AG09309 (cell line): ENCODE data around the gene CABP1.

ENCODE experiments used
- DNase-seq: peaks from one replicate; pipeline ENCODE4 v3.0.0-alpha.2; 2010; ENCODE audit warnings: low read depth
- H3K4me3 ChIP-seq: 2 replicates; pipeline ENCODE4 v1.5.1; 2011; ENCODE audit warnings: mild to moderate bottlenecking, low read depth, low read length, moderate library complexity; ENCODE audit not compliant: control insufficient read depth
- TF ChIP-seq, protein P1 (sequence below): IDR thresholded peaks from 2 replicates; pipeline ENCODE4 v1.5.1; 2011; ENCODE audit warnings: mild to moderate bottlenecking, low read depth, low read length, inconsistent platforms; ENCODE audit not compliant: insufficient read depth, control insufficient read depth; ENCODE audit errors: missing control alignments

CABP1 gene

DNA sequence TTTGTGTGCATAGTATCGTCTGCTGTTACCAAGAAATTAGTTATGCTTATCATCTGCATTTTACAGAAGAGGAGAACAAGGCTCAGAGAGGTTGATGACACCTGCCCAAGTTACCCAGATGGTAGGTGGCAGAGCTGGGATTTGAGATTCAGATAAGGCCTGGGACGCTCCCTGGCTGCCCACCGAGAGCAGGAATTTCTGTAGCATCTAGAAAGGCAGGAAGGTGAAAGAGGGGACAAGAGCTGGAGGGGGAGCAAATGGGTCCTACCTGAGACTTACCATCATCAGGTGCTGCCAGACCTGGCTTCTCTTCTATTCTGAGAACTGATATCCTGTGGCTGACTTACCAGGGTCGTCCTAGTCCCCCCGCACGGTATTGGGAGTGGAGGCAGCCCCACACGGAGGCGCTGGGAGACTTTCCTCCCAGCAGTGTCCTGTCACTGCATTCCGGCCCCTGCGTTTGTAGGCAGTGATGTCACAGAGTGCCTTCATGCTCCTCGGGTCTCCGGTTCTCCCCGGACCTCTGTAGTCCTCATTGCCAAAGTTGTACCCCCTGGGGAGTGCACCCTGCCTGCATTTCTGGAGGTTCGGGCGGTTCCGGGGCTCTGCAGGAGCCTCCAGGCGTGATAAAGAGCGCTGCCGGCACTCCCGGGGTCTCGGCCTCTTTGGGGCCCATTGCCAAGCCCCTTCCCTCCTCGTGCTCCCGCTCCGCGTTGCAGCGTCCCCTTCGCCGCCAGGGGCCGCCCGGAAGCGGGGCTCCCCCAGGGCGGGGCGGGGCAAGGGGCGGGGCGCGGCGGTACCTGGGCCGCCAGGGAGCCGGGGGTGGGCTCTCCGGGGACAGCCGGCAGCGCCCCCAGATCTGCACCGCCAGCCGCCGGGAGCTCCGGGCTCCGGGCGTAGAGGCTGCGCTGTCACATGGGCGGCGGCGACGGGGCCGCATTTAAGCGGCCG, at the start of gene CABP1:
TSS of gene CABP1 (plus strand) at position 856 of the 951 bp plus-strand sequence. CDS start at position 916, 60 bp downstream.
- no peak for DNase-seq
- TF ChIP-seq, protein P1, sequence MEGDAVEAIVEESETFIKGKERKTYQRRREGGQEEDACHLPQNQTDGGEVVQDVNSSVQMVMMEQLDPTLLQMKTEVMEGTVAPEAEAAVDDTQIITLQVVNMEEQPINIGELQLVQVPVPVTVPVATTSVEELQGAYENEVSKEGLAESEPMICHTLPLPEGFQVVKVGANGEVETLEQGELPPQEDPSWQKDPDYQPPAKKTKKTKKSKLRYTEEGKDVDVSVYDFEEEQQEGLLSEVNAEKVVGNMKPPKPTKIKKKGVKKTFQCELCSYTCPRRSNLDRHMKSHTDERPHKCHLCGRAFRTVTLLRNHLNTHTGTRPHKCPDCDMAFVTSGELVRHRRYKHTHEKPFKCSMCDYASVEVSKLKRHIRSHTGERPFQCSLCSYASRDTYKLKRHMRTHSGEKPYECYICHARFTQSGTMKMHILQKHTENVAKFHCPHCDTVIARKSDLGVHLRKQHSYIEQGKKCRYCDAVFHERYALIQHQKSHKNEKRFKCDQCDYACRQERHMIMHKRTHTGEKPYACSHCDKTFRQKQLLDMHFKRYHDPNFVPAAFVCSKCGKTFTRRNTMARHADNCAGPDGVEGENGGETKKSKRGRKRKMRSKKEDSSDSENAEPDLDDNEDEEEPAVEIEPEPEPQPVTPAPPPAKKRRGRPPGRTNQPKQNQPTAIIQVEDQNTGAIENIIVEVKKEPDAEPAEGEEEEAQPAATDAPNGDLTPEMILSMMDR, result no peak
- H3K4me3 ChIP-seq, result no peak within 1 kb of the TSS

DNA sequence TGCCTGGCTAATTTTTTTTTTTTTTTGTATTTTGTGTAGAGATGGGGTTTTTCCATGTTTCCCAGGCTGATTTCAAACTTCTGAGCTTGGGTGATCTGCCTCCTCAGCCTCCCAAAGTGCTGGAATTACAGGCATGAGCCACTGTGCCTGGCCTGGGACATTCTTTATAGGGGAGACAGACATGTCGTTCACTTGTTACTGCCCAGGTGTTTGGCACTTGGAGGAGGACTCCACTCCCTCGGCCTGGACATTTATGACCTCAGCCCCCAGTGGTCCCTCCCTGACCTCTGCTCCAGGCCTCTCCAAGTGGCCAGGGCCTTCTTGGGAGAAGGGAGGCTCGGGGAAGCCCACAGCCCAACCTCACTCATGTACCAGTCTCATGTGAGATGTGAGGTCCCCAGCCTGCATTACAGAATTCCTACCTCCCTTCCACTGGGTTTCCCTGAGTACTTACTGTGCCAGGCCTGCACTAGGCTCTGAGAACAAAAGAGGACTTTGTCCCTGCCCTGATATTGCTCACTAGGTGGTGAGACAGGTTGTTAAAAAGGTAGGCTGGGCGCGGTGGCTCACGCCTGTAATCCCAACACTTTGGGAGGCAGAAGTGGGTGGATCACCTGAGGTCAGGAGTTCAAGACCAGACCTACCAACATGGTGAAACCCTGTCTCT, 49.6 kb upstream of the CABP1 start:
- TF ChIP-seq, protein P1, result no peak
- H3K4me3 ChIP-seq, result no peak overlapping the region
- DNase-seq, result no peak

DNA sequence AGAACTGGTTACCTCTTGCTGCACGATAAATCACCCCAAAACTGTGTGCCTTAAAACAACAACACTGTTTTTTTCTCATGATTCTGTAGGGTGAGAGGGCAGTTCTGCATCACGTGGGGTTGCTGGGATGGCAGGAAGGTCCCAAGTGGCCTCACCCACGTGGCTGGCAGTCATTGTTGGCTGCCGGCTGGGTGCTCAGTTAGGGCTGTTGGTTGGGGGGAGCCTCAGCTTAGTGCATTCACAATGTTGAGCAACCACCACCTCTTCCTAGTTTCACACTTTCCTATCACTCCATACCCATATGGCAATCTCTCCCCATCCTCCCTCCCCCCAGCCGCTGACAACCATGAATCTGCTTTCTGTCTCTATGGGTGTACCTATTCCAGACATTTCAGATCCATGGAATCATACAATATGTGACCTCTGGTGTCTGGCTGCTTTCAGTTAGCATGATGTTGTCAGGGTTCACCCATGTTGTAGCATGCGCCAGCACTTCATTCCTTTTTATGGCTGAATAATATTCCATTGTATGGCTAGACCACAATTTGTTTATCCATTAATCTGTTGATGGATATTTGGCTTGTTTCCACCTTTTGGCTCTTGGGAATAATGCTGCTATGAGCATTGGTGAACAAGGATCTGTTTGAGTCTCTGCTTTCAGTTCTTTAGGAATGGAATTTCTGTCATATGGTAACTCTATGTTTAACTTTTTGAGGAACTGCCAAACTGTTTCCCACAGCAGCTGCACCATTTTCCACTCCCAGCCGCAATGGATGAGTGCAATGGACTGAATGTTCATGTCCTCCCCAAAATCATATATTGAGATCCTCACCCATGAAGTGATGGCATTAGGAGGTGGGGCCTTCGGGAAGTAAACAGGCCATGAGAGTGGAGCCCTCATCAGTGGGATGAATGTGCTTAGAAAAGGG, 48.0 kb upstream of the CABP1 start:
- H3K4me3 ChIP-seq, result no peak overlapping the region
- TF ChIP-seq, protein P1, result no peak
- DNase-seq, result no peak

DNA sequence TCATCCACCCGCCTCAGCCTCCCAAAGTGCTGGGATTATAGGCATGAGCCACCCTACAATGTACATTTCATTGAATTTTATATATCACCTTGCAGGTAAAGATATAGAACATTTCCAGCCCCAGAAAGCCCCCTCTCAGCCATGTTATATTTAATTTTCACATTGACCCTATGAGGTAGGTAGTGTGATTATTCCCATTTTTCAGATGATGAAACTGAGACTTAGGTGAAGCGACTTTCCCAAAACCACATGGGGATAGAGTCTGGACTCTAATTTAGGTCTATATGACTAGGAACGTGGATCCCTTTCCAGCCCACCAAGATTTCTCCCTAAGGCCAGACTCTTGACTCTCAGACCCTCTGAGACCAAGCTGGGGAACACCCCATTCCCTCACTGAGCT, 43.5 kb upstream of the CABP1 start:
- TF ChIP-seq, protein P1, result no peak
- no peak for DNase-seq
- H3K4me3 ChIP-seq, result no peak overlapping the region

DNA sequence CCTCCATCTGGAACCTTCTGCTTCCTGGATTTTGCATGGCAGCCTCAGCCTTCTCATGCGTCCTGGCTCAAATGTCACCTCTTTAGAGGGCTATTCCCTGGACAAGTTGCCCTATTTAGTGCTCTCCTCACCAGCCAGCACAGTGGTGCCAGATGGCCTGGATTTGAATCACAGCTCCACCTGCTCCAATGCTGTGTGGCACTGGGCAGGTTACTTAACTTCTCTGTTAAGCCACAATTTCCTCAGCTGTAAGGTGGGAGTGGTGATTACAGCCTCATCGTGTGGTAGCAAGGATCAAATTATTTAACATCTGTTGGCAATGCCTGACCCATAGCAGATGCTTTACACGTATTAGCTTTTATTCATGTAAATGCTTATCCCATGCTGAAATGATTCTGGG, 42.6 kb upstream of the CABP1 start:
- TF ChIP-seq, protein P1, result no peak
- H3K4me3 ChIP-seq, result no peak overlapping the region
- DNase-seq, result no peak

DNA sequence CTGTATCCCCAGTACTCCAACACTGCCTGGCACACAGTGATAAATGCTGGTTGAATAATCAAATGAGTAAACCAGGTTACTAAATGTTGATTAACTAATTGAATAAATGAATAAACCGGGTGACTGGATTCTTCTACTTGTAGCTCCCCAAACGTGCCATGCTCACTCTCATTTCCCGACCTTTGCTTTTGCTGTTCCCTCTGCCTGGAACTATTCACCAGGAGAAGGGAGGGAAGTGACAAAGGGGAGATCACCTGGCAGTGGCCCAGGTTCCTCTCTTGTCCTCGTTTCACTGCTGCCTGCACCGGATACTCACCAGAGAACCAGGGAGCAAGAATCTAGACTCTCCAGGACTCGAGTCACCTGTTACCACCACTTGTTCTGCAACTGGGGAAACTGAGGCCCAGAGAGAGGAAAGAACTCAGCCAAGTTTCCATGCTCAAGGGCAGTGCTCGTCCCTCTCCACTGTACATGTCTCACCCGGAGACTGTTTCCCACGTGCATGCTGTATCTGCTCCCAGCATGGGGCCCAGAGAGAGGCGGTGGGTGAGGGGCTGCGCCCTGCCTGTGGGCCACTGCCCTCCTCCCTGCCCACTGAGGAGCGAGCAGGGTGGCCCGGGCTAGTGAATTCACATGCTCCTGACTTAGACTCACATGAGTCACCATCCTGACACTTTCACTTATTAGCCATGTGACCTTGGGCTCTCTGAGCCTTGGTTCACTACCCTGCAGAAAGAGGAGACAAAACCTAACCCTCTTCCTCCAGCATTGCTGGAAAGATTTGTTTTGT, 41.6 kb upstream of the CABP1 start:
- no peak overlapping the region for H3K4me3 ChIP-seq
- TF ChIP-seq, protein P1, result no peak
- DNase-seq, result no peak
